GM19025 (cell line): ENCODE results near the gene RAP2C.
"Not testable (repeated sequence)": the region's sequence is repeated elsewhere in the genome, so short reads cannot be mapped to it uniquely, and the experiment has no call there.

Source experiments
- ATAC-seq: cut with Tn5 transposase; IDR thresholded peaks from one replicate; pipeline ENCODE4 v1.9.1; 2021; ENCODE audit warnings: mild to moderate bottlenecking, low read depth, moderate library complexity; ENCODE audit not compliant: unreplicated experiment

The RAP2C gene

GRCh38 chrX:132200976-132201375, 18.3 kb downstream of the RAP2C start:
- no peak for ATAC-seq

GRCh38 chrX:132199941-132200340, 19.3 kb downstream of the RAP2C start:
- no peak for ATAC-seq

GRCh38 chrX:132193872-132194574, 25.2 kb downstream of the RAP2C start:
- no peak for ATAC-seq

- ATAC-seq, result no peak
These were observed 27.3 kb downstream of the RAP2C start for GRCh38 chrX:132191938-132192337.

GRCh38 chrX:132188175-132188574, 31.1 kb downstream of the RAP2C start:
- ATAC-seq, result no peak

- no peak for ATAC-seq
These were observed 31.8 kb downstream of the RAP2C start for GRCh38 chrX:132187451-132187850.

- no peak for ATAC-seq
These were observed 34.4 kb downstream of the RAP2C start for GRCh38 chrX:132184871-132185270.

- no peak for ATAC-seq
These were observed 37.9 kb downstream of the RAP2C start for GRCh38 chrX:132181364-132181763.

GRCh38 chrX:132180929-132181328, 38.3 kb downstream of the RAP2C start:
- no peak for ATAC-seq

- no peak for ATAC-seq
These were observed 45.6 kb downstream of the RAP2C start for GRCh38 chrX:132173647-132174046.

GRCh38 chrX:132171881-132172280, 47.4 kb downstream of the RAP2C start:
- ATAC-seq, result no peak

GRCh38 chrX:132171478-132171877, 47.8 kb downstream of the RAP2C start:
- ATAC-seq, result no peak

GRCh38 chrX:132169554-132169953, 49.7 kb downstream of the RAP2C start:
- no peak for ATAC-seq

GRCh38 chrX:132165651-132166050, 53.6 kb downstream of the RAP2C start:
- ATAC-seq, result no peak

GRCh38 chrX:132165005-132165404, 54.2 kb downstream of the RAP2C start:
- ATAC-seq, result no peak

GRCh38 chrX:132163094-132163493, 56.2 kb downstream of the RAP2C start:
- ATAC-seq, result not testable (repeated sequence)

GRCh38 chrX:132153166-132153565, 66.1 kb downstream of the RAP2C start:
- no peak for ATAC-seq
